GM21423 (cell line): ENCODE measurements around the gene MRLN.
A peak's percentile ranks its signal among the peaks of the same experiment; 100 is the strongest.
"Not testable (repeated sequence)": the region's sequence is repeated elsewhere in the genome, so short reads cannot be mapped to it uniquely, and the experiment has no call there.

ENCODE experiments used
- ATAC-seq: cut with Tn5 transposase; IDR thresholded peaks from one replicate; pipeline ENCODE4 v1.9.1; 2021; ENCODE audit warnings: mild to moderate bottlenecking, moderate library complexity; ENCODE audit not compliant: unreplicated experiment

The MRLN gene

DNA sequence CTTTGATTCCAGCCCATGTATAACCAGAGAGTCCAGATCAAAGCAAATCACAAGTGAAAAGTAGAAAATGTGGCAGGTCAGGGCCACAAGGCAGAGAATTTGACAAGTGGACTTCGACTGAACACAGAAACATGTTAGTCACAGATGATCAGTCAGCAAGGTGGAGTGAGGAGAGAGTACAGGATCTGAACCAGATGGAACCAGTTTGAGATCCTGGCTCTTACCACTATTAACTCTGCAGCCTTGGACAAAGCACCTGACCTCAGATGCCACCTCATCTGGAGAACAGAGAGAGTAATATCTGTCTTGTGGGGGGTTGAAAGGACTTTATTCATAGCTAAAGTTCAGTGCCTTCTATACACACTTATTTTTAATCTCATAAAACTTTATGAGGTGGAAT is 4.4 kb downstream of the MRLN start:
- ATAC-seq: no peak

DNA sequence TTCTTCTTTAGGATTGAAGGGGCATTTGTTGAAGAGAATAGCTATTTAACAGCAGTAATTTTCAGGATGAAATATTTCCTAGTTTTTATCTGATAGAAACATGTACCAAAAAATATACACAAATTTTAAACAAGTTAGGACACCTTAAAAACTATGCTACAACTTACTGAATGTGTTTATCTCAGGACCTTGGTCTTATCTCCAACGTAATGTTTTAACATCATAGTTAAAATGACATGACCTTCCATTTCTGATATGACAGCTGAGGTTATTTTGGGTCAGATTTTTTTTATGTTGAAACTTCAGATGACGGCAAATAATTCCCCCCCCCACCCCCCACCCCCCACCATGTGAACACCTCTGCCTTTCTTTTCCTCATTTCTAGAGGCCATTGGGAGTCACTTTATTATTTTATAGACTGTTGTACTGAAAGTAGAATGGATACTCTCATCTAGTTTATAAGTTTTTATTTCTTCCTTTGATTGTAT is 8.0 kb downstream of the MRLN start:
- no peak for ATAC-seq

DNA sequence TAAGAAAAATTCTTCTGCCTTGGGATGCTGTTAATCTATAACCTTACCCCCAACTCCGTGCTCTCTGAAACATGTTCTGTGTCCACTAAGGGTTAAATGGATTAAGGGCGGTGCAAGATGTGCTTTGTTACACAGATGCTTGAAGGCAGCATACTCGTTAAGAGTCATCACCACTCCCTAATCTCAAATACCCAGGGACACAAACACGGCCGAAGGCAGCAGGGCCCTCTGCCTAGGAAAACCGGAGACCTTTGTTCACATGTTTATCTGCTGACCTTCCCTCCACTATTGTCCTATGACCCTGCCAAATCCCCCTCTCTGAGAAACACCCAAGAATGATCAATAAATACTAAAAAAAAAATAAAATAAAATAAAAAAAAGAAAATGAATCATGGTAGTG is 8.5 kb downstream of the MRLN start:
- not testable (repeated sequence) for ATAC-seq

DNA sequence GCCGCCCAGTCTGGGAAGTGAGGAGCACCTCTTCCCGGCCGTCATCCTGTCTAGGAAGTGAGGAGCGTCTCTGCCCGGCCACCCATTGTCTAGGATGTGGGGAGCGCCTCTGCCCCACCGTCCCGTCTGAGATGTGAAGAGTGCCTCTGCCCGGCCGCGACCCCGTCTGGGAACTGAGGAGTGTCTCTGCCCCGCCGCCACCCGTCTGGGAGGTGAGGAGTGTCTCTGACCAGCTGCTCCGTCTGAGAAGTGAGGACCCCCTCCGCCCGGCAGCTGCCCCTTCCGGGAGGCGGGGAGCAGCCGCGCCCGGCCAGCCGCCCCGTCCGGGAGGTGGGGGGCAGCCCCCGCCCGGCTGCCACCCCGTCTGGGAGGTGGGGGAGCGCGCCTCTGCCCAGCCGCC is 9.1 kb downstream of the MRLN start:
- not testable (repeated sequence) for ATAC-seq

DNA sequence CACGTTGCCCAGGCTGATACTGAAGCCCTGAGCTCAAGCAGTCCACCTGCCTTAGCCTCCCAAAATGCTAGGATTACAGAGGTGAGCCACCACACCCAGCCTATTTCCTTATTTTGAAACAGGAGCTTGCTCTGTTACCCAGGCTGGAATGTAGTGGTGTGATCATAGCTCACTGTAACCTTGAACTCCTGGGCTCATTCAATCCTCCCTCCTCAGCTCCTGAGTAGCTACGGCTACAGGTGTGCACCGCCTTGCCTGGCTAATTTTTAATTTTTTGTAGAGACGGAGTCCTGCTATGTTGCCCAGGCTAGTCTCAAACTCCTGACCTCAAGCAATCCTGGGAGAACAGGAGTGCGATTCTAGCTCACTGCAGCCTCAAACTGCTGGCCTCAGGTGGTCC is 11.7 kb downstream of the MRLN start:
- no peak for ATAC-seq

DNA sequence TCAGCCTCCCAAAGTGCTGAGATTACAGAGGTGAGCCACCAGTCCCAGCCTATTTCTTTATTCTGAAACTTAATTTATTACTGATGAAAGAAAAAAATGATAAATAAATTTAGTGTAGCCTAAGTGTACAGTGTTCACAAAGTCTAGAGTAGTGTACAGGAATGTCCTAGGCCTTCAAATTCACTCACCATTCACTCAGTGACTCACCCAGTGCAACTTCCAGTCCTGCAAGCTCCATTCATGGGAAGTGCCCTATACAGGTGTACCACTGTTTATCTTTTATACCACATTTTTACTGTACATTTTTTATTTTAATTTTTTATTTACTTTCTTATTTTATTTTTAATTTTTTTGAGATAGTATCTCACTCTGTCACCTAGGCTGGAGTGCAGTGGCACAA is 12.2 kb downstream of the MRLN start:
- no peak for ATAC-seq

DNA sequence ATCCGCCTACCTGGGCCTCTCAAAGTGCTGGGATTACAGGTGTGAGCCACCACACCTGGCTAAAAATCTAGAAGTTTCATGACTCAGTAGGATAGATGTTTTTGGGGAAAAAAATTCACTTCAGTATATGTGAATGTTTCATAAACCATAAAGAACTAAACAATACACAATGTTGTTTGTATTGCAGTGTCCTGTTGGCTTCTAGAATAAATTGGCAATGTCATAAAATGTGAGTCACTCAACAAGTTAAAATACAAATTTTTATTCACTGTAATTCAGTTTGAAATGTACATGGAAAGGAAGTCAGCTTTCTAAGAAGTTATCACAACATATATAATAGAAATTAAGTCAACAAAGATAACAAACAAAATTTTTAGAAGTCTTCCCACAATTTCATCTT is 16.5 kb downstream of the MRLN start:
- no peak for ATAC-seq

DNA sequence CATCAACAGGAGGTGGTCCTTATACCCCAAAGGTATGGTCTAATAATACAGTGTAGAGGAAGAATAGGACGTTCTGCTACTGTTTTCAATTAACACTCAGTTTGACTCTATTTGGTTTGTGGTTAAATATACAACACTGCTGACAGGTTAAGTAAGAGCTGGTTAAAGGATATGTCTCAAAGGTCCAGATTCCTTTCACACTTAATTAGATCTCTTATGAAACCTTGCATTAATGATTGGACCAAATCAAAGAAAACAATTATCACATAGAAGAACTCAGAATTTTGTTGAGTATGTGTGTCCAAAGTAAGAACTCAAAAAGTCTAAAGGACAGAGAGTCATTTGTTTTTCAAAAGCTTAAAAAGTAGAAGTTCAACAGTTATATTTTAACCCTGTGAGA is 18.0 kb downstream of the MRLN start:
- no peak for ATAC-seq

DNA sequence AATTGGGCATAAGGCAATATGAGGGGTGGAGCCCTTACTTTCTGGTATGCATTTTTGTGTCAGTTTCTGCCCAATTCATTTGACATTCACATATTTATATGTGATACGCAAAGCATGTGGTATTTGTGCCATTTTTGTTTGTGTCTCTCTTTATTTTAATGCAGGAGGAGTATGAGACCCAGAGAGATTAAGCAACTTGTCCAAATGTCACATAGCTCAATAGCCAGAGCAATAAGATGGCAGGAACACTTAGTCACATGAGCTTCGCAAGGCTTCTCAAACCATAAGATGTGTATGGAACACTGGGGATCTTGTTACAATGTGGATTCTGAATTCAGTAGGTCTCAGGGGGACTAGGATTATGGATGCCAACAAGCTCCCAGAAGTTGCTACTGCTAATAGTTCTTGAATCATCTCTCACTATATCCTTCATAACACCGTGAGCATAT is 19.2 kb downstream of the MRLN start:
- ATAC-seq: no peak

DNA sequence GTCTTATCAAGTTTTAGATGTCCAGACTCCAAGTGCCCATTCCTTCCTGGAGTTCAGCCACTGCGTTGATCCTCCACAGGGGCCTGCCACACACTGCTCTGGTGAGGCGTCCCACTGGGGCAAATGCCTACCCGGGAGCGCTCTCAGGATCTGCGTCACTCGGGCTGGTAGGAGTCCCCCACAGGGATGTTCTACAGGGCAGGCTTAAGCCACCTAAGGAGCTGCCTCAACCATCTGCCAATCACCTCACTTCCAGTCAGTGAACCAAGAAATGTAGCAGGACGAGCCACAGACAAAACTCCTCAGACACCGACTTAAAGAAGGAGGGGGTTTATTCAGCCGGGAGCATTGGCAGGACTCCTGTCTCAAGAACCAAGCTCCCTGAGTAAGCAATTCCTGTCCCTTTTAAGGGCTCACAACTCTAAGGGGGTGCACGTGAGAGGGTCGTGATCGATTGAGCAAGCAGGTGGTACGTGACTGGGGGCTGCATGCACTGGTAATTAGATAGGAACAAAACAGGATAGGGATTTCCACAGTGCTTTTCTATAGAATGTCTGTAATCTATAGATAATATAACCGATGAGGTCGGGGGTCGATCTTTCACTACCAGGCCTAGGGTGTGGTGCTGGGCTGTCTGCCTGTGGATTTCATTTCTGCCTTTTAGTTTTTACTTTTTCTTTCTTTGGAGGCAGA is 19.8 kb downstream of the MRLN start:
- not testable (repeated sequence) for ATAC-seq

DNA sequence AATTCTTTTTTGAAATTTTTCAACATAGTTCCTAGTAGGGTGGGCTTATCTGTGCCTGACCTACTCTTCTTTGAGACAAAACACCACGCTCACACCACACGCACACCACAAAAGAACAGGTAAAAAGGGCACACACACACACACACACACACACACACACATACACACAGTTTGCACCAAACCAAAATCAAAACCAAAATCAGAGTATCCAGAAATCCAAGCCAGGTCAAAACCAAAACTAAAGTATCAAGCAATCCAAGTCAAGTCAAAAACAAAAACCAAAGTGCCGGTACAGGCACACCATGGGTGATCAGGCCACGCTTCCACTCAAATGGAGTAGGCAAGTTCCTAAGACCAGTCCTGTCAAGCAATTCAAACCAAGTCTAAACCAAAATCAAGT is 20.4 kb downstream of the MRLN start:
- ATAC-seq: not testable (repeated sequence)

DNA sequence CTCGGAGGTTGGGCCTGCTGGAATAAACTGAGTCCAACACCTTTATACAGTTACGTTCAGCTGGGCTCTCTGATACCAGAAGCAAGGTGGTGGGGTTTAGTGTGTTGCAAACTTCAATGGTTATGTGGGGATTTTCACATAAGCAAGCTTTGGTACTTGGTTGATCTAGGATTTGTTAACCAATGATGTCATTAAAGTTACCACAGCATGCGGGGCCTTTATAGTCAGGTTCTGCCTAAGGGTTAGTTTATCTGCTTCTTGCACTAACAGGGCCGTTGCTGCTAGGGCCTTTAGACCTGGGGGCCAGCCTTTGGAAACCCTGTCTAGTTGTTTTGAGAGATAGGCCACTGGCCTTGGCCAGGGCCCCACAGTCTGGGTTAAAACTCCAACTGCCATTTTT is 24.1 kb downstream of the MRLN start:
- not testable (repeated sequence) for ATAC-seq

DNA sequence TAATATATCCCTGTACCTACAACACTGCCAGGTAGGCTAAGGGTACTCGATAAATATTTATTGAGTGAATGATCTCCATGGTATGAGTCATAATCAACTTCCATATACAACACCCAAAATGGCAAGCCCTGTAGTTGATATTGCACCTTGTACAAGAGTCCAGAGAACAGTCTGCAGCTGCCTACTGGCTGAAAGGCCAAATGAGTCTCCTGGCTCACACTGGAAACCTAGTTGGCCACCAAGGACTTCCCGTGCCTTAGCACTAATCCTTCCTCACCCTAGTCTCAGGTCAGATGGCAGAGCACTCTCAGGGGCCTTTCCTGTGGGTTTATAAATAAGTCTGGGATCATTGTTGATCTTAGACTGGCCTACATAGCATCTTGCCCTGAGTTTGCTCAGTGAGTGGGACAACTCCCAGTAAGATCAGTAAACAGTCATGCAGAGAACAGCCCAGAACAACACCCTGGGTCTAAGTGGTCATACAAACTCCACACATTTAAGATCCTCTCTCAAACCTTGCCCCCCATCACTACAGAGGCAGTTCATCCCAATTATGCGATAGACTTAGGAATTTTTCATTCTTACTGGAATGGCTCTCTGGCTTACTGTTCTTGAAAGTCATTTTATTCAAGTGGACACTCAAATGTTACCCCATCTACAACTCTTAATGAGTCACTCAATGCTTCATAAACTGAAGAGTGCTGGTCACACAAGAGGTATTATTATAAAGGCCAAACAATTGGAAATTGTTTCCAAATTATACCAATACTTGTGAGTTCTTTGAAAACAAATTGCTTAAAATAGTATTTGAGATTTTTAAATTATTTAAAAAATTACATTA is 28.9 kb downstream of the MRLN start:
- ATAC-seq: no peak

DNA sequence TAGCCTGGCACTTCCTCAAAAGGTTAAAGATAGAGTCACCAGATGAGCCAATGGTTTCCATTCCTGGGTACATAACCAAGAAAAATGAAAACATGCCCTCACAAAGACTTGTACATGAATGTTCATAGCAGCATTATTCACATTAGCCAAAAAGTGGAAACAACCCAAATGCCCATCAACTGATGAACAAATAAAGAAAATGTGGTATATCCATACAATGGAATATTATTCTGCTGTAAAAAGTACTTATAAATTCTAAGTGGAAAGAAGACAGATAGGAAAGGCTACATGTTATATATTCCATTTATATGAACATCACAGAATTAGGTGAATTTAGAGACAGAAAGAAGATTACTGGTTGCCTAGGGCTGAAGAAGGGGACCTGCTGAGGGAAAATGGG is 32.9 kb downstream of the MRLN start:
- ATAC-seq: no peak

DNA sequence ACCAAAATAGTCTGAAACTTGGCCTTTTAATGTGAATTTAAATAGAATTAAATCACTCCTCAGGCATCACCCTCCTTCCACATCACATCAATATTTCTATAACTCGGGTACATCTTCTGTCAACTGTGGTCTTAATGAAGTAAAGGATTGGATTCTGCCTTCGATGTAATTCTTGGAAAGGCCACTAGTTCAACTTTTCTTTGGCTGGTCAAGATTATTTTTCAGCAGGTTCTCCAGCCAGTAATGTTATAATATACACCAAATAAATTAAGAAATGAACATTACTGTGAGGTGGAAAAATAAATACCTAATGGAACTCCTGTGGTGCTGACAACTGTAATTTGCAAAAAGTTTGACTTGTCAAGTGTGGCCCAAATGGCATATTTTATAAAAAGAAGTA is 33.9 kb downstream of the MRLN start:
- ATAC-seq: no peak

DNA sequence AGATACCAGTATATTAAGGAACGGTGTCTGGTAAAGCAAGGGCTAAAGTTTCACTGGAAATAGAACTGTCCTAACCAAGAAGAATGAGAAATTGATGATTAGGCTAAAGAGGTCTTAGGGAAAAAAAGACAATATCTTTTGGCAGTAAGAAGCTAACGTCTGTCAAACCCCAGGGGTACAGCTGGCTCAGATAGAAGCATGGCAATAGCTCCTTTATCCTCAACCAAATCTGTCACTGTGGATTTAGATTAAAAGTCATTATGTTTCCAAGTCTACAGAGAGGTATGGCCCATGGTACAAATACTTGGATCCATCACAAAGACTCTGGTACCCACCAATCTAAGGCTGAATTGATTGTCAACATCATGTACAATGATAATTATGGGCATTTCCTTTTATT is 35.0 kb downstream of the MRLN start:
- no peak for ATAC-seq

DNA sequence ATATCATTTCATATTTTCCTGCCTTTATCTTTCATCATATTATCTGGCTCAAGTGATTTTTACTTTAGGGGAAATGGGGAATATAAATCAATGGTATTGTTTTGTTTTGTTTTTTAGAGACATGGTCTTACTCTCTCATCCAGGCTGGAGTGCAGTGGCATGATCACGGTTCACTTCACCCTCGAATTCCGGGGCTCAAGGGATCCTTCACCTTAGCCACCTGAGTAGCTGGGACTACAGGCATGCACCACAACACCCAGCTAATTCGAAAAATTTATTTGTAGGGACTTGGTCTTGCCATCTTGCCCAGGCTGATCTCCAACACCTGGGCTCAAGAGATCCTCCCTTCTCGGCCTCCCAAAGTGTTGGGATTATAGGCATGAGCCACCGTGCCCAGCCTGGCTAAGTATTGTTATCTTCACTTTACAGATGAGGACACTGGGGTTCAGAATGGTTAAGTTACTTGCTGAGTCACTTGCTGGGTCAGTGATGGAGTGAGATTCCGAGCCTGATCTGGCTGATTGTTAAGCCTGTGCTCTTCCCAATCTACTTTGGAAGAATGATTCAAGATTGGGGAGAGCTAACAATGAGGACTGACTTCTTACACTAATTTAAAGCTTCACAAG is 39.9 kb downstream of the MRLN start:
- no peak for ATAC-seq

DNA sequence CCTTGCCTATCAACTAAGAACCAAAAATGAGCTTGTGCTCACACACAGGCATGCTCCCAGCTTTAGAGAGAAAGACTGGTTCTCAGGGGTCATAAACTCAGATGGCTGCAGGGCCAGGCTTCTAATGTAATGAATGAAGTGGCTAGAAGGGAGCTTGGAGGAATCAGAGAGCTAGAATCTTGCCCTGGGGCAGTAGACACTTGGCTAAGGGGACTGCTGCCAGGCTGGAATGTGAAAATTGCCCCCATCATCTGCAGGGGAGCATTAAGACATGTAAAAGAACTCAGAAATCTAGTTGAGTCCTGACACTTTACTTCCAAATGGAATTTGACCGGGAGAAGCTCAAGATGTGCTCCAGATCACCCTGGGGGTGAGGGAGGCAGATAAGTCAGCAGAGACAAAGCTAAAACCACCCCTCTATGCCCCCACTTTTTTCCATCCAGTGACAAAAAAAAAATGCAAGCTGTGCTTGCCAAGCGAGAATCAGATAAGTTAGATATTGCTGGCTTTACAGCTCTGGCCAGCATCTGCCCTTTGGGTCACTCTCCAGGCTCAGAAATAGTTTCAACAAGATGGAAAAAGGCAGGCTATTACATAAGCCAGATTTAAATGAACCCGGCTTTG is 41.3 kb downstream of the MRLN start:
- ATAC-seq: no peak

DNA sequence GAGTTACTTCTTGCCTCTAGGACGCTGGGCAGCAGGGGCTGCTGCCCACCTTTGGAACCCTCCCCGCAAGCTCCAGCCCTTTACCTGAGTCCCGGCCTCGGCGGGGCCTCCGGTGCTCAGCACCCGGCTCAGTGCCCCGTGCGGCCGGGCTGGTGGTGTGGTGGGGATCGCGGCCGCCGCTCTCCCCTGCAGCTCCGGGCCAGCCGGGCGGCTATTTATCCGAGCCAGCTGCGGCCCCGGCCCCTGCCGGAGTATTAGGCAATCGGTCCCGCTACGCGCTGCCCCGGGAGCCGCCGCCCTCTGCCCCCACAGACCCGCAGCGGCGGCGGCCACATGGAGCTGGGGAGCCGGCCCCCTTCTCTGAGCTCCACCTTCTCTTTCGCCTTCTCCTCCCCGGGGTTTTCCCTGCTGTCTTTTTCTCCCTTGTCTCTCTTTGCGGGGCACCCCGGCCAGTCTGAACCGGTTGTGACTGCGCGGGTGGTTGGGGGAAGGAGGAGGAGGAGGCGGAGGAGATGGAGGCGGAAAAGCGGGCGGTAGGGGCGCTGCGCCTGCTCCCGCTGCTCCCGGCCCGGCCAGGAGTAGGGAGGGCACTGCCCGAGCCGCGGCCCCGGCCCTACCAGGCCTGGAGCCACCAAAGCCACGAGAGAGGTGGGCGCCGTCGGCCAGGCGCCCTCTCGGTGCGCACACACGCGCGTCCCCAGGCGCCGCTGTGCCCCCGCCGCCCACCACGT is 43.7 kb downstream of the MRLN start, which contains the start of gene SLC16A9:
TSS of gene SLC16A9 (minus strand) at position 456 of the 731 bp plus-strand sequence. CDS start 25,559 bp downstream, outside the sequence.
- ATAC-seq: peak; percentile 85

DNA sequence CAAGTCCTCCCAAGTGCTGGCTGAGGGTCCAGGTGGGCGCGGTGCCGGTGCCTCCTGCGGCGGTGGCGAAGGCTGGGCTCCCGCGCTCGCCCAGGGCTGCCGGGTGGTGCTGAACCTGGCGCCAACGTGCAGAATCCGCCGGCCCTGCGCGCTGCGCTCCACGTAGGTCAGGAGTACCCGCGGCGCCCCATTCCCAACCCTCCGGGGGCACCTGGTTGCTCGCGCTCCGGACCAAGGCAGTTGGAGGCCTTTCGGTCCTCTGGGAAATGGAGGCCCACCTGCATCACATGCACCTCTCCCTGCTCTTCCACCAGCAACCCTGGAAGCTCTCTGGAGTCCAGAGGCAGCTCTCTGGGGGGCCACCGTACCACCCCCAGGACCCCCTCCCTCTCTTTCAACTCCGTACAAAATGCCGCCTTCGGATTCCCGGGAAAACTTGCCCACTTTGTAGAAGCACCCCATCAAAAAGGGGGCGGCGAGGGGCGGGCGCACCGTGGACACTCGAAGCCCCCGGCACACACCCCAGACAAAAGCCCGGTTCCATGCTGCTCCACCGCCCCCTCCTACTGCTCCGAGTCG is 44.4 kb downstream of the MRLN start:
- ATAC-seq: peak; percentile 34
